Measurements from ENCODE around the gene ZNF474. TPM values are rescaled to one million over a fixed set of nuclear protein-coding genes. Genes with fewer than 3 reads are reported as not detected.

ZNF474 gene
- total and polyA plus RNA-seq, 2 of the 4 experiments (the other 2 are of a cell fraction) = 0.24 to 0.54 TPM

DNA sequence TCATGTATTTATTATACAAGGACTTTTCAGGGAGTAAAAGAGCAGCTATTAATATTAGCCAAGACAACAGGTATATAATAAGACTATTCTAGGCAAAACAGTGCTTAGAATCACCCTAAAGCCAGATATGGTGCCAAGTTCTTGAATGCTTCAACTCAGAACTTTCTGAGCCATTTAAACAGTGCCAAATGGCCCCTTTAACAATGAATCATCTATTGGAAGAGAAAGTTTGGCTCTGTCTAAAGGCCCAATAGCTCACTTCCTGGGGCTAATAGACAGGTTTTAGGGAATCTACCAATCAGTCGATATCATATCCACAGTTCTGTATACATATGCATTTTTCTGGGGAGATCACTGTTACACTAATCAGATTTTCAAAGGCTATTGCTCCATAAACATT, 42.9 kb downstream of the ZNF474 start:
- ChIA-PET POLR2A (ENCODE audit: unreplicated experiment) (no interaction called here), CTCF (interaction anchor here (1.3 kb wide), 1 partner anchor 96 kb away, joined by 3 read pairs; no protein-coding TSS in a partner anchor)
- Histone ChIP-seq H2BK5ac (ENCODE audit: low read depth, low read length, poor library complexity, severe bottlenecking) (no peak overlapping the region), H2AK5ac (ENCODE audit: low read depth, low read length) (no peak overlapping the region), H3K56ac (ENCODE audit: extremely low read depth, insufficient read depth, low read length) (no peak overlapping the region; the same call in 1 of the 2 replicates), H2AK9ac (replicated peaks; ENCODE audit: low read depth, low read length, poor library complexity) (no peak overlapping the region), H4K20me1 (ENCODE audit: insufficient read depth, low read length) (no peaks in the 10 kb centered on the region), H3K9me3 (ENCODE audit: control insufficient read depth, insufficient read depth, low read length) (no peaks in the 10 kb centered on the region), H3K9me1 (ENCODE audit: insufficient read depth, low read length) (0 out of 2 replicates have a peak, but pooled peaks cover 6% of the 10 kb centered on the region), H3K4ac (ENCODE audit: low read depth, low read length) (no peak overlapping the region), H3K27ac (ENCODE audit: insufficient read depth, low read length) (no peak overlapping the region), H3K18ac (ENCODE audit: low read depth, low read length) (no peak overlapping the region), H3K9ac (ENCODE audit: low read depth, low read length) (no peak overlapping the region), H4K91ac (ENCODE audit: insufficient read depth, low read depth, low read length) (no peak overlapping the region), H3K4me3 (ENCODE audit: insufficient read depth, low read depth, low read length) (no peak overlapping the region), H2AFZ (replicated peaks; ENCODE audit: low read length, poor library complexity) (no peak overlapping the region), H4K5ac (ENCODE audit: low read depth, low read length) (no peak overlapping the region), H3K27me3 (ENCODE audit: control insufficient read depth, insufficient read depth, low read length) (no peaks in the 10 kb centered on the region), H3K36me3 (ENCODE audit: control insufficient read depth, insufficient read depth, low read length) (no peaks in the 10 kb centered on the region), H2BK15ac (ENCODE audit: low read depth, low read length) (no peak overlapping the region), H3K4me1 (ENCODE audit: control insufficient read depth, insufficient read depth, low read length) (peaks cover 4% of the 10 kb centered on the region), H4K8ac (ENCODE audit: low read depth in 2 of 2, low read length in 2 of 2) (no peak overlapping the region), H2BK120ac (ENCODE audit: low read depth, low read length) (no peak overlapping the region), H3K23ac (ENCODE audit: low read depth, low read length) (no peak overlapping the region), H2BK20ac (ENCODE audit: low read depth, low read length) (no peak overlapping the region), H3K79me1 (ENCODE audit: low read depth in 1 of 2, low read length in 2 of 2) (0 out of 4 replicates have a peak, but pooled peaks cover 0 to 5% of the 10 kb centered on the region in 2 experiments), H3K14ac (replicated peaks; ENCODE audit: low read depth, low read length) (no peak overlapping the region), H3K4me2 (ENCODE audit: low read depth, low read length) (no peak overlapping the region)
- dilution Hi-C loops (cut with HindIII; ENCODE audit: low sequenced_read_pairs, unreplicated experiment) = no loop called here
- WGBS, 2 experiments (ENCODE audit: extremely low coverage in 2 of 2, insufficient read length in 1 of 2) = no CpG with 5 or more reads among the region's 1 CpG
- intact Hi-C loops (cut with micrococcal nuclease) = no loop called here
- TF ChIP-seq MXI1 (IDR thresholded peaks at IDR 0.05; ENCODE audit: borderline replicate concordance, low read depth, low read length) (no peak), POLR2A (IDR thresholded peaks at IDR 0.05; ENCODE audit: low read depth, low read length) (no peak), BHLHE40 (IDR thresholded peaks at IDR 0.05; ENCODE audit: low read depth, low read length) (no peak), MAFK (IDR thresholded peaks at IDR 0.05; ENCODE audit: low read depth, low read length) (no peak), CEBPB (IDR thresholded peaks at IDR 0.05; ENCODE audit: low read depth, low read length) (no peak), RAD21 (IDR thresholded peaks at IDR 0.05; ENCODE audit: low read length) (no peak), SMC3 (IDR thresholded peaks at IDR 0.05; ENCODE audit: low read depth, low read length) (no peak), FOS (IDR thresholded peaks at IDR 0.05; ENCODE audit: low read depth, low read length) (no peak)
- TF ChIP-seq, protein P1, sequence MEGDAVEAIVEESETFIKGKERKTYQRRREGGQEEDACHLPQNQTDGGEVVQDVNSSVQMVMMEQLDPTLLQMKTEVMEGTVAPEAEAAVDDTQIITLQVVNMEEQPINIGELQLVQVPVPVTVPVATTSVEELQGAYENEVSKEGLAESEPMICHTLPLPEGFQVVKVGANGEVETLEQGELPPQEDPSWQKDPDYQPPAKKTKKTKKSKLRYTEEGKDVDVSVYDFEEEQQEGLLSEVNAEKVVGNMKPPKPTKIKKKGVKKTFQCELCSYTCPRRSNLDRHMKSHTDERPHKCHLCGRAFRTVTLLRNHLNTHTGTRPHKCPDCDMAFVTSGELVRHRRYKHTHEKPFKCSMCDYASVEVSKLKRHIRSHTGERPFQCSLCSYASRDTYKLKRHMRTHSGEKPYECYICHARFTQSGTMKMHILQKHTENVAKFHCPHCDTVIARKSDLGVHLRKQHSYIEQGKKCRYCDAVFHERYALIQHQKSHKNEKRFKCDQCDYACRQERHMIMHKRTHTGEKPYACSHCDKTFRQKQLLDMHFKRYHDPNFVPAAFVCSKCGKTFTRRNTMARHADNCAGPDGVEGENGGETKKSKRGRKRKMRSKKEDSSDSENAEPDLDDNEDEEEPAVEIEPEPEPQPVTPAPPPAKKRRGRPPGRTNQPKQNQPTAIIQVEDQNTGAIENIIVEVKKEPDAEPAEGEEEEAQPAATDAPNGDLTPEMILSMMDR (conservative IDR thresholded peaks at IDR 0.05; ENCODE audit: low read depth, low read length) = no peak
- no TSS peak for BruUV-seq (replicated peaks)
- DNase-seq (peak; percentile 26), ATAC-seq (ENCODE audit: low read depth) (no peak)
- in situ Hi-C loops (cut with MboI; ENCODE audit: low sequenced_read_pairs) = no loop called here
